ENCODE data around the gene CTSH. TPM values are rescaled to one million over a fixed set of nuclear protein-coding genes. Genes with fewer than 3 reads are reported as not detected.
A peak's percentile ranks its signal among the peaks of the same experiment; 100 is the strongest.

Gene CTSH
- total and polyA plus RNA-seq, 2 of the 13 experiments (the other 11 are each of a cell fraction or from before 2014, with no cell fraction given): 265 to 653 TPM

DNA sequence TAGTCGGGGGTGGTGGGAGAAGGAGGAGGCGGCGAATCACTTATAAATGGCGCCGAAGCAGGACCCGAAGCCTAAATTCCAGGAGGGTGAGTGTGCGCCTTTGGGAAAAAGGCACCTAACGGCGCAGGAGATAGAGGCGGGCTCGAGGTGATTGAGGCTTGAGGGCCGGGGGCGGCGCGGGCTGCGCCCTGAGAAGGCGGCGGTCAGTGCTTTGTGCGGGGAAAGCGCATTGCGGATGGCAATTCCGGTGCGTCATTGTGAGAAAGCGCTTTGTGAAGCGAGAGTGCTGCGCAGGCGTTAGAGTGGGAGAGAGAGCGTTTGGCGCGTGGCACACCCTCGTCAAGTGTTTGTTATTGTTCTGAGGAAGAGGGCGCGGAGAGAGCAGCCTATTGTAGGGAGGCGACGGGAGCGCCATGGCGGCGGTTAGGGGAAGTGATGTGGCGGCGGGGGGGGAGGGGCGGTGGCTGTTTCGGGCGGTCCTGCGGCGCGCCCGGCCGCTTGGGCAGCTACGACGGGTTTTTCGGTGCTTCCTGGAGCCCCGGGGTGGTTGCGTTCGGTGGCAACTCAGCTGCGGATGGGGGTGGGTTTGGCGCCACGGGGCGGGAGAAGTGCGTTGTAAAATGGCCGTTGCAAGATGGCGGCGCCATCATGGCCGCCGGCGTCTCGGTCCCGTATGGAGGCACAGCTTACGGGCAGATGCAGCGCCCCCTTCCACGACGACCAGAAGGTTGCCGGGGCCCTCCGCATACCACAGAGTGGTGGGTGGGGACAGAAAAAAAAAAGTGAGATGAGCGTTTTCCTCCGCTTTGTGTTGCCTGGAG, 71.7 kb downstream of the CTSH start (continued):
- TF ChIP-seq MLXIP (CRISPR knock-in tag; IDR thresholded peaks at IDR 0.05; ENCODE audit: borderline replicate concordance): no peak
- 0 out of 2 replicates have a peak, but pooled peaks have one; percentile 44 for TF ChIP-seq MIER3 (CRISPR knock-in tag; IDR thresholded peaks at IDR 0.05; ENCODE audit: borderline replicate concordance)
- TF ChIP-seq, protein P1, sequence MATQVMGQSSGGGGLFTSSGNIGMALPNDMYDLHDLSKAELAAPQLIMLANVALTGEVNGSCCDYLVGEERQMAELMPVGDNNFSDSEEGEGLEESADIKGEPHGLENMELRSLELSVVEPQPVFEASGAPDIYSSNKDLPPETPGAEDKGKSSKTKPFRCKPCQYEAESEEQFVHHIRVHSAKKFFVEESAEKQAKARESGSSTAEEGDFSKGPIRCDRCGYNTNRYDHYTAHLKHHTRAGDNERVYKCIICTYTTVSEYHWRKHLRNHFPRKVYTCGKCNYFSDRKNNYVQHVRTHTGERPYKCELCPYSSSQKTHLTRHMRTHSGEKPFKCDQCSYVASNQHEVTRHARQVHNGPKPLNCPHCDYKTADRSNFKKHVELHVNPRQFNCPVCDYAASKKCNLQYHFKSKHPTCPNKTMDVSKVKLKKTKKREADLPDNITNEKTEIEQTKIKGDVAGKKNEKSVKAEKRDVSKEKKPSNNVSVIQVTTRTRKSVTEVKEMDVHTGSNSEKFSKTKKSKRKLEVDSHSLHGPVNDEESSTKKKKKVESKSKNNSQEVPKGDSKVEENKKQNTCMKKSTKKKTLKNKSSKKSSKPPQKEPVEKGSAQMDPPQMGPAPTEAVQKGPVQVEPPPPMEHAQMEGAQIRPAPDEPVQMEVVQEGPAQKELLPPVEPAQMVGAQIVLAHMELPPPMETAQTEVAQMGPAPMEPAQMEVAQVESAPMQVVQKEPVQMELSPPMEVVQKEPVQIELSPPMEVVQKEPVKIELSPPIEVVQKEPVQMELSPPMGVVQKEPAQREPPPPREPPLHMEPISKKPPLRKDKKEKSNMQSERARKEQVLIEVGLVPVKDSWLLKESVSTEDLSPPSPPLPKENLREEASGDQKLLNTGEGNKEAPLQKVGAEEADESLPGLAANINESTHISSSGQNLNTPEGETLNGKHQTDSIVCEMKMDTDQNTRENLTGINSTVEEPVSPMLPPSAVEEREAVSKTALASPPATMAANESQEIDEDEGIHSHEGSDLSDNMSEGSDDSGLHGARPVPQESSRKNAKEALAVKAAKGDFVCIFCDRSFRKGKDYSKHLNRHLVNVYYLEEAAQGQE (IDR thresholded peaks at IDR 0.05; ENCODE audit: borderline replicate concordance in 1 of 2, low read depth in 1 of 2, low read length in 2 of 2): no peak
- TF ChIP-seq ZBTB1 (CRISPR knock-in tag; IDR thresholded peaks at IDR 0.05; ENCODE audit: borderline replicate concordance): no peak
- 0 out of 2 replicates have a peak, but pooled peaks have one; percentile 9 for TF ChIP-seq MAZ (IDR thresholded peaks at IDR 0.05; ENCODE audit: borderline replicate concordance, low read depth, low read length)
- peak; percentile 64; the same call in 1 of the 2 replicates for TF ChIP-seq MAZ (CRISPR knock-in tag; IDR thresholded peaks at IDR 0.05; ENCODE audit: low read depth)
- TF ChIP-seq IRF2 (CRISPR knock-in tag; IDR thresholded peaks at IDR 0.05): peak; percentile 66; the same call in 1 of the 2 replicates
- TF ChIP-seq, protein P2, sequence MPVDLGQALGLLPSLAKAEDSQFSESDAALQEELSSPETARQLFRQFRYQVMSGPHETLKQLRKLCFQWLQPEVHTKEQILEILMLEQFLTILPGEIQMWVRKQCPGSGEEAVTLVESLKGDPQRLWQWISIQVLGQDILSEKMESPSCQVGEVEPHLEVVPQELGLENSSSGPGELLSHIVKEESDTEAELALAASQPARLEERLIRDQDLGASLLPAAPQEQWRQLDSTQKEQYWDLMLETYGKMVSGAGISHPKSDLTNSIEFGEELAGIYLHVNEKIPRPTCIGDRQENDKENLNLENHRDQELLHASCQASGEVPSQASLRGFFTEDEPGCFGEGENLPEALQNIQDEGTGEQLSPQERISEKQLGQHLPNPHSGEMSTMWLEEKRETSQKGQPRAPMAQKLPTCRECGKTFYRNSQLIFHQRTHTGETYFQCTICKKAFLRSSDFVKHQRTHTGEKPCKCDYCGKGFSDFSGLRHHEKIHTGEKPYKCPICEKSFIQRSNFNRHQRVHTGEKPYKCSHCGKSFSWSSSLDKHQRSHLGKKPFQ (CRISPR knock-in tag; IDR thresholded peaks at IDR 0.05; ENCODE audit: insufficient replicate concordance): no peak
- peak; percentile 38; the same call in 1 of the 2 replicates for TF ChIP-seq RXRB (CRISPR knock-in tag; IDR thresholded peaks at IDR 0.05; ENCODE audit: borderline replicate concordance)
- TF ChIP-seq, protein P3, sequence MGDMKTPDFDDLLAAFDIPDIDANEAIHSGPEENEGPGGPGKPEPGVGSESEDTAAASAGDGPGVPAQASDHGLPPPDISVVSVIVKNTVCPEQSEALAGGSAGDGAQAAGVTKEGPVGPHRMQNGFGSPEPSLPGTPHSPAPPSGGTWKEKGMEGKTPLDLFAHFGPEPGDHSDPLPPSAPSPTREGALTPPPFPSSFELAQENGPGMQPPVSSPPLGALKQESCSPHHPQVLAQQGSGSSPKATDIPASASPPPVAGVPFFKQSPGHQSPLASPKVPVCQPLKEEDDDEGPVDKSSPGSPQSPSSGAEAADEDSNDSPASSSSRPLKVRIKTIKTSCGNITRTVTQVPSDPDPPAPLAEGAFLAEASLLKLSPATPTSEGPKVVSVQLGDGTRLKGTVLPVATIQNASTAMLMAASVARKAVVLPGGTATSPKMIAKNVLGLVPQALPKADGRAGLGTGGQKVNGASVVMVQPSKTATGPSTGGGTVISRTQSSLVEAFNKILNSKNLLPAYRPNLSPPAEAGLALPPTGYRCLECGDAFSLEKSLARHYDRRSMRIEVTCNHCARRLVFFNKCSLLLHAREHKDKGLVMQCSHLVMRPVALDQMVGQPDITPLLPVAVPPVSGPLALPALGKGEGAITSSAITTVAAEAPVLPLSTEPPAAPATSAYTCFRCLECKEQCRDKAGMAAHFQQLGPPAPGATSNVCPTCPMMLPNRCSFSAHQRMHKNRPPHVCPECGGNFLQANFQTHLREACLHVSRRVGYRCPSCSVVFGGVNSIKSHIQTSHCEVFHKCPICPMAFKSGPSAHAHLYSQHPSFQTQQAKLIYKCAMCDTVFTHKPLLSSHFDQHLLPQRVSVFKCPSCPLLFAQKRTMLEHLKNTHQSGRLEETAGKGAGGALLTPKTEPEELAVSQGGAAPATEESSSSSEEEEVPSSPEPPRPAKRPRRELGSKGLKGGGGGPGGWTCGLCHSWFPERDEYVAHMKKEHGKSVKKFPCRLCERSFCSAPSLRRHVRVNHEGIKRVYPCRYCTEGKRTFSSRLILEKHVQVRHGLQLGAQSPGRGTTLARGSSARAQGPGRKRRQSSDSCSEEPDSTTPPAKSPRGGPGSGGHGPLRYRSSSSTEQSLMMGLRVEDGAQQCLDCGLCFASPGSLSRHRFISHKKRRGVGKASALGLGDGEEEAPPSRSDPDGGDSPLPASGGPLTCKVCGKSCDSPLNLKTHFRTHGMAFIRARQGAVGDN (CRISPR knock-in tag; IDR thresholded peaks at IDR 0.05): peak; percentile 72
- no peak for TF ChIP-seq NR2F6 (IDR thresholded peaks at IDR 0.05)
- TF ChIP-seq NR2F6 (CRISPR knock-in tag; IDR thresholded peaks at IDR 0.05): peak; percentile 48; the same call in 1 of the 2 replicates
- TF ChIP-seq TFDP1 (CRISPR knock-in tag; IDR thresholded peaks at IDR 0.05; ENCODE audit: borderline replicate concordance): peak; percentile 68; the same call in 1 of the 2 replicates
- TF ChIP-seq SMARCC2 (IDR thresholded peaks at IDR 0.05): no peak
